Sigmoid colon (tissue), 7 donors: ENCODE measurements around the gene SLC49A4. TPM values are rescaled to one million over a fixed set of nuclear protein-coding genes. Genes with fewer than 3 reads are reported as not detected.

Experiments used
- DNase-seq: peaks from one replicate; pipeline ENCODE4 v3.0.0-alpha.2; 2019
- H3K27ac ChIP-seq, 4 donors: fragments of 200-600 bp; sonication (generic); one replicate each; pipeline ENCODE4 v1.5.1; 2016 to 2019; ENCODE audit warnings: mild to moderate bottlenecking in 1 of 4
- H3K27me3 ChIP-seq, 3 donors: fragments of 200-600 bp; sonication (generic); one replicate each; pipeline ENCODE4 v1.5.1; 2019; ENCODE audit warnings: mild to moderate bottlenecking in 1 of 3
- H3K36me3 ChIP-seq, 4 donors: fragments of 200-600 bp; sonication (generic); one replicate each; pipeline ENCODE4 v1.5.1; 2016 to 2019
- H3K4me1 ChIP-seq, 4 donors: fragments of 200-600 bp; sonication (generic); one replicate each; pipeline ENCODE4 v1.5.1; 2017 to 2019
- H3K4me3 ChIP-seq, 4 donors: fragments of 200-600 bp; sonication (generic); one replicate each; pipeline ENCODE4 v1.5.1; 2017 to 2019; ENCODE audit warnings: mild to moderate bottlenecking in 2 of 4, moderate library complexity in 1 of 4
- H3K9me3 ChIP-seq, 4 donors: fragments of 200-600 bp in 3 of 4; sonication (generic) in 3 of 4; one replicate each; pipeline versions ENCODE4 v1.5.1 to v1.6.1; 2013 to 2019
- CTCF ChIP-seq, 4 experiments: fragments of 450-650 bp in 3 of 4; fragments of 200-600 bp in 1 of 4; IDR thresholded peaks; one replicate each; pipeline ENCODE4 v1.5.1; 2016 to 2019; ENCODE audit warnings: antibody characterized with exemption in 4 of 4, mild to moderate bottlenecking in 3 of 4, moderate library complexity in 2 of 4
- EP300 ChIP-seq, 4 donors: sonication (generic); formaldehyde crosslinking; IDR thresholded peaks; one replicate each; pipeline ENCODE4 v1.6.1; 2017; ENCODE audit warnings: antibody characterized with exemption in 4 of 4
- POLR2A ChIP-seq, 2 donors: fragments of 450-650 bp; IDR thresholded peaks; one replicate each; pipeline ENCODE4 v1.6.1; 2016; ENCODE audit warnings: antibody characterized with exemption in 2 of 2, mild to moderate bottlenecking in 2 of 2, moderate library complexity in 2 of 2
- POLR2AphosphoS5 ChIP-seq, 4 donors: sonication (generic); formaldehyde crosslinking; IDR thresholded peaks; one replicate each; pipeline ENCODE4 v1.6.1; 2017; ENCODE audit warnings: antibody characterized with exemption in 4 of 4
- WGBS, 2 donors: extraction: QIAGEN DNeasy Blood & Tissue Kit; methylation state at CpG; one replicate each; pipeline ENCODE4 v1.1.7; 2013; 5-methylcytosine and 5-hydroxymethylcytosine counted together
- intact Hi-C: fragments of 100-400 bp; cut with DNase I; formaldehyde crosslinking; loops from one replicate; pipeline ENCODE4 v1.15.1; 2023
- polyA plus RNA-seq, 3 donors: library from polyadenylated mRNA; stranded (reverse); fragments of 200-250 nt; gene quantifications; one replicate each; pipeline ENCODE4 v1.2.3, GENCODE V29; 2013
- total RNA-seq, 4 donors: library from RNA; depleted of rRNA; stranded (reverse); fragments of >200 nt; gene quantifications; one replicate each; pipeline ENCODE4 v1.1.0, GENCODE V29; 2016
- donor health status: healthy with polysubstance abuse.
- donor health status: Bipolar disorder and iron deficiency.
- donor health status: healthy.

Gene SLC49A4
- total and polyA plus RNA-seq, 7 donors: 3.0 to 20.6 (median 15.0) TPM

- TF ChIP-seq POLR2AphosphoS5 (IDR thresholded peaks at IDR 0.05) (no peak), POLR2A (IDR thresholded peaks at IDR 0.05) (no peak), EP300 (IDR thresholded peaks at IDR 0.05) (no peak), CTCF (IDR thresholded peaks at IDR 0.05) (no peak)
- intact Hi-C loops: no loop called here
- H3K36me3 ChIP-seq: peaks cover 0 to 16% (median 0%) of the 10 kb centered on the region in 4 donors
- no peaks in the 10 kb centered on the region for H3K9me3 ChIP-seq
- WGBS, 2 donors: 92 to 93% methylated on average over 3 of the region's 3 CpGs
- no peaks in the 10 kb centered on the region for H3K4me1 ChIP-seq
- no peak overlapping the region for H3K4me3 ChIP-seq
- H3K27me3 ChIP-seq: no peaks in the 10 kb centered on the region
- DNase-seq: no peak
- no peak overlapping the region for H3K27ac ChIP-seq
Measured at GRCh38 chr3:122774564-122774963, 20.3 kb upstream of the SLC49A4 start.

GRCh38 chr3:122776675-122777468, 18.0 kb upstream of the SLC49A4 start:
- no peaks in the 10 kb centered on the region for H3K4me1 ChIP-seq
- H3K4me3 ChIP-seq: no peak overlapping the region
- no peak overlapping the region for H3K27ac ChIP-seq
- TF ChIP-seq CTCF (IDR thresholded peaks at IDR 0.05): no peak
- no peak for TF ChIP-seq EP300 (IDR thresholded peaks at IDR 0.05)
- TF ChIP-seq POLR2A (IDR thresholded peaks at IDR 0.05): no peak
- no peak for TF ChIP-seq POLR2AphosphoS5 (IDR thresholded peaks at IDR 0.05)
- no peaks in the 10 kb centered on the region for H3K9me3 ChIP-seq
- 71 to 80% methylated on average over 5 of the region's 5 CpGs for WGBS, 2 donors
- H3K36me3 ChIP-seq: peaks cover 0 to 6% (median 0%) of the 10 kb centered on the region in 4 donors
- no peaks in the 10 kb centered on the region for H3K27me3 ChIP-seq
- no peak for DNase-seq
- intact Hi-C loops: no loop called here

- WGBS, 2 donors: 90 to 91% methylated on average over 3 of the region's 3 CpGs
- Histone ChIP-seq H3K9me3 (no peaks in the 10 kb centered on the region), H3K4me3 (no peak overlapping the region), H3K36me3 (peaks cover 0 to 6% (median 0%) of the 10 kb centered on the region in 4 donors), H3K27me3 (no peaks in the 10 kb centered on the region), H3K27ac (no peak overlapping the region), H3K4me1 (no peaks in the 10 kb centered on the region)
- intact Hi-C loops: no loop called here
- no peak for DNase-seq
- no peak for TF ChIP-seq POLR2A (IDR thresholded peaks at IDR 0.05)
- TF ChIP-seq CTCF (IDR thresholded peaks at IDR 0.05): no peak
- no peak for TF ChIP-seq POLR2AphosphoS5 (IDR thresholded peaks at IDR 0.05)
- TF ChIP-seq EP300 (IDR thresholded peaks at IDR 0.05): no peak
Measured at GRCh38 chr3:122777563-122777962, 17.3 kb upstream of the SLC49A4 start.

- H3K9me3 ChIP-seq: no peaks in the 10 kb centered on the region
- intact Hi-C loops: no loop called here
- 95 to 96% methylated on average over 1 of the region's 1 CpG for WGBS, 2 donors
- peaks cover 0 to 8% (median 0%) of the 10 kb centered on the region in 4 donors for H3K4me1 ChIP-seq
- H3K27ac ChIP-seq: no peak overlapping the region
- TF ChIP-seq POLR2AphosphoS5 (IDR thresholded peaks at IDR 0.05) (no peak), EP300 (IDR thresholded peaks at IDR 0.05) (no peak), POLR2A (IDR thresholded peaks at IDR 0.05) (no peak), CTCF (IDR thresholded peaks at IDR 0.05) (no peak)
- H3K36me3 ChIP-seq: no peaks in the 10 kb centered on the region
- H3K4me3 ChIP-seq: no peak overlapping the region
- DNase-seq: no peak
- H3K27me3 ChIP-seq: no peaks in the 10 kb centered on the region
Measured at GRCh38 chr3:122782804-122783203, 12.1 kb upstream of the SLC49A4 start.
